ENCODE data around the gene ATF7IP.

DNA sequence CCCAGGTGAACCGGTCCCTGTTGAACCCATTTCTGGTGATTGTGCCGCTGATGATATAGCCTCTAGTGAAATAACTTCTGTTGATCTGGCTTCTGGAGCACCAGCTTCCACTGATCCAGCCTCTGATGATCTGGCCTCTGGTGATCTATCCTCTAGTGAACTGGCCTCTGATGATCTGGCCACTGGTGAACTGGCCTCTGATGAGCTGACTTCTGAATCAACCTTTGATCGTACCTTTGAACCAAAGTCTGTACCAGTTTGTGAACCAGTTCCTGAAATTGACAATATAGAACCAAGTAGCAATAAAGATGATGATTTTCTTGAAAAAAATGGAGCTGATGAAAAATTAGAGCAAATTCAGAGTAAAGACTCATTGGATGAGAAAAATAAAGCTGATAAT, 59.1 kb downstream of the ATF7IP start:
- TF ChIP-seq SUZ12 (IDR thresholded peaks at IDR 0.05; ENCODE audit: extremely low read depth, insufficient read depth, insufficient read length) (no peak), ZNF274 (IDR thresholded peaks at IDR 0.05; ENCODE audit: low read depth, low read length) (no peak), YY1 (IDR thresholded peaks at IDR 0.05; ENCODE audit: insufficient read depth, insufficient read length) (no peak)

All from NT2/D1 (cell line).